HG02970 (cell line): ENCODE measurements around the gene ATL2.
"Not testable (repeated sequence)": the region's sequence is repeated elsewhere in the genome, so short reads cannot be mapped to it uniquely, and the experiment has no call there.

Experiments
- ATAC-seq: cut with Tn5 transposase; IDR thresholded peaks from one replicate; pipeline ENCODE4 v1.9.1; 2021; ENCODE audit warnings: mild to moderate bottlenecking, moderate library complexity, moderate number of reproducible peaks; ENCODE audit not compliant: unreplicated experiment, low FRiP score

Gene ATL2

GRCh38 chr2:38343212-38343611, 33.9 kb downstream of the ATL2 start:
- no peak for ATAC-seq

- ATAC-seq: no peak
These were observed 40.5 kb downstream of the ATL2 start for GRCh38 chr2:38336621-38337020.

GRCh38 chr2:38330754-38331153, 46.3 kb downstream of the ATL2 start:
- ATAC-seq: no peak

- no peak for ATAC-seq
These were observed 49.5 kb downstream of the ATL2 start for GRCh38 chr2:38327580-38327979.

- ATAC-seq: no peak
These were observed 53.5 kb downstream of the ATL2 start for GRCh38 chr2:38323623-38324022.

GRCh38 chr2:38322224-38322914, 54.7 kb downstream of the ATL2 start:
- ATAC-seq: no peak

GRCh38 chr2:38319240-38319639, 57.8 kb downstream of the ATL2 start:
- not testable (repeated sequence) for ATAC-seq

- ATAC-seq: no peak
These were observed 59.3 kb downstream of the ATL2 start for GRCh38 chr2:38317725-38318124.

GRCh38 chr2:38315707-38316333, 61.3 kb downstream of the ATL2 start:
- ATAC-seq: no peak

- ATAC-seq: no peak
These were observed 68.3 kb downstream of the ATL2 start for GRCh38 chr2:38308821-38309220.

GRCh38 chr2:38301969-38302702, 74.9 kb downstream of the ATL2 start:
- no peak for ATAC-seq

- ATAC-seq: no peak
These were observed 75.6 kb downstream of the ATL2 start for GRCh38 chr2:38301340-38301968.

GRCh38 chr2:38298539-38298938, 78.5 kb downstream of the ATL2 start:
- ATAC-seq: no peak

GRCh38 chr2:38296197-38296780, 80.8 kb downstream of the ATL2 start:
- ATAC-seq: no peak

GRCh38 chr2:38294597-38294996, 82.5 kb downstream of the ATL2 start:
- ATAC-seq: no peak

GRCh38 chr2:38293152-38293865, 83.8 kb downstream of the ATL2 start:
- ATAC-seq: no peak

- ATAC-seq: no peak
These were observed 86.7 kb downstream of the ATL2 start for GRCh38 chr2:38290332-38290731.

- no peak for ATAC-seq
These were observed 92.1 kb downstream of the ATL2 start for GRCh38 chr2:38284971-38285370.

GRCh38 chr2:38281095-38281742, 95.9 kb downstream of the ATL2 start:
- no peak for ATAC-seq

GRCh38 chr2:38279201-38279600, 97.9 kb downstream of the ATL2 start:
- ATAC-seq: no peak
